MM.1S (cell line): ENCODE measurements around the gene TADA2A.

ENCODE experiments used
- DNase-seq: peaks from one replicate; pipeline ENCODE4 v3.0.0-alpha.2; 2015
- H2AFZ ChIP-seq: fragments of 300-600 bp; sonication (generic); 2 replicates; pipeline ENCODE4 v1.6.0; 2016; ENCODE audit warnings: antibody characterized with exemption, low read length
- H3F3A ChIP-seq: fragments of 300-600 bp; sonication (generic); 2 replicates; pipeline ENCODE4 v1.6.1; 2016; ENCODE audit warnings: mild to moderate bottlenecking, antibody characterized with exemption, low read length, moderate library complexity, mixed read lengths; ENCODE audit not compliant: insufficient read depth
- H3K27ac ChIP-seq: fragments of 300-600 bp; sonication (generic); 2 replicates; pipeline ENCODE4 v1.5.1; 2016; ENCODE audit warnings: mild to moderate bottlenecking, low read length
- H3K27me3 ChIP-seq: fragments of 300-600 bp; sonication (generic); replicated peaks from 2 replicates; pipeline ENCODE4 v1.6.0; 2016; ENCODE audit warnings: low read length; ENCODE audit not compliant: insufficient read depth
- H3K36me3 ChIP-seq: fragments of 300-600 bp; sonication (generic); replicated peaks from 2 replicates; pipeline ENCODE4 v1.6.1; 2016; ENCODE audit warnings: mild to moderate bottlenecking, low read length, mixed read lengths; ENCODE audit not compliant: insufficient read depth
- H3K4me1 ChIP-seq: fragments of 300-600 bp; sonication (generic); 2 replicates; pipeline ENCODE4 v1.6.1; 2016; ENCODE audit warnings: low read length, mixed read lengths
- H3K4me2 ChIP-seq: fragments of 300-600 bp; sonication (generic); 2 replicates; pipeline ENCODE4 v1.6.0; 2016; ENCODE audit warnings: low read depth, low read length
- H3K4me3 ChIP-seq: fragments of 300-600 bp; sonication (generic); 2 replicates; pipeline ENCODE4 v1.5.1; 2016; ENCODE audit warnings: low read length, mixed read lengths
- H3K79me2 ChIP-seq: fragments of 300-600 bp; sonication (generic); 2 replicates; pipeline ENCODE4 v1.6.1; 2016; ENCODE audit warnings: mixed run types, low read length, mixed read lengths
- H3K9ac ChIP-seq: fragments of 300-600 bp; sonication (generic); 2 replicates; pipeline ENCODE4 v1.6.1; 2016; ENCODE audit warnings: low read length, mixed read lengths
- H3K9me2 ChIP-seq: fragments of 300-600 bp; sonication (generic); replicated peaks from 2 replicates; pipeline ENCODE4 v1.6.1; 2016; ENCODE audit warnings: mild to moderate bottlenecking, low read length, mixed read lengths; ENCODE audit not compliant: insufficient read depth
- H3K9me3 ChIP-seq: fragments of 300-600 bp; sonication (generic); replicated peaks from 2 replicates; pipeline ENCODE4 v1.6.1; 2016; ENCODE audit warnings: mild to moderate bottlenecking, low read length, mixed read lengths; ENCODE audit not compliant: insufficient read depth
- H4K20me1 ChIP-seq: fragments of 300-600 bp; sonication (generic); 2 replicates; pipeline ENCODE4 v1.6.1; 2016; ENCODE audit warnings: mild to moderate bottlenecking, low read length, moderate library complexity, mixed read lengths; ENCODE audit not compliant: insufficient read depth
- CTCF ChIP-seq: fragments of 300-600 bp; sonication (generic); IDR thresholded peaks from 2 replicates; pipeline ENCODE4 v1.5.1; 2016; ENCODE audit warnings: antibody characterized with exemption, low read length, mixed read lengths
- EZH2 ChIP-seq: fragments of 300-600 bp; sonication (generic); optimal IDR thresholded peaks from 2 replicates; pipeline ENCODE3; 2017; ENCODE audit warnings: low read depth, mild to moderate bottlenecking, antibody characterized with exemption, low read length, mixed read lengths
- EZH2phosphoT487 ChIP-seq: fragments of 300-600 bp; sonication (generic); IDR thresholded peaks from 2 replicates; pipeline ENCODE4 v1.6.1; 2018; ENCODE audit warnings: antibody characterized with exemption, low read length

Gene TADA2A

DNA sequence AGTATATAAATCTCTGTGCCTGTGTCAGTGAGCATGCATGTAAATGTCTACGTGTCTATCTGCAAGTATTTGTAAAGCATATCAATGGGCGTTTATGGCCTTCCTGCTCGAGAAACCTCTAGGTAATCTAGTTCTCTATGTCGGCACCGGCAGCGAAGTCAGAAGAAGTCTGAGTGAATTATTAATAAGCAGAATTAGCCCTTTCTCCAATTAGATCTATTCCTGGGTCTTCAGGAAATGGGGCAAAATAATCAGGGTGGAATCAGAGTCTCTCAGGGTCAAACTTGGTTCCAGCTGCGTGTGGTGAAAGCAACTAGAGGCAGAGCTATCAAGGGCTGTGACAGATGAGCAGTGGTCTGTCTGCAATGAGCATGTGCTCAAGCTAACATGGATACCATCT lies 31.0 kb upstream of the TADA2A start, which contains the start of gene C17orf78:
Gene C17orf78, plus strand, starts transcription at position 280 of the 400 bp plus-strand sequence. Its CDS starts 108 bp downstream, at position 388.
- H3K36me3 ChIP-seq = no peaks in the 10 kb centered on the region
- H4K20me1 ChIP-seq = no peaks in the 10 kb centered on the region
- H3K9ac ChIP-seq = no peak within 1 kb of the TSS
- no peak within 1 kb of the TSS for H2AFZ ChIP-seq
- H3F3A ChIP-seq = no peaks in the 10 kb centered on the region
- no peak for DNase-seq
- H3K9me3 ChIP-seq = no peaks in the 10 kb centered on the region
- H3K4me1 ChIP-seq = no peaks in the 10 kb centered on the region
- TF ChIP-seq CTCF (no peak), EZH2 (no peak), EZH2phosphoT487 (no peak)
- H3K27ac ChIP-seq = no peak within 1 kb of the TSS
- H3K9me2 ChIP-seq = no peaks in the 10 kb centered on the region
- no peak within 1 kb of the TSS for H3K4me3 ChIP-seq
- H3K79me2 ChIP-seq = no peaks in the 10 kb centered on the region
- H3K4me2 ChIP-seq = no peak within 1 kb of the TSS
- no peaks in the 10 kb centered on the region for H3K27me3 ChIP-seq

DNA sequence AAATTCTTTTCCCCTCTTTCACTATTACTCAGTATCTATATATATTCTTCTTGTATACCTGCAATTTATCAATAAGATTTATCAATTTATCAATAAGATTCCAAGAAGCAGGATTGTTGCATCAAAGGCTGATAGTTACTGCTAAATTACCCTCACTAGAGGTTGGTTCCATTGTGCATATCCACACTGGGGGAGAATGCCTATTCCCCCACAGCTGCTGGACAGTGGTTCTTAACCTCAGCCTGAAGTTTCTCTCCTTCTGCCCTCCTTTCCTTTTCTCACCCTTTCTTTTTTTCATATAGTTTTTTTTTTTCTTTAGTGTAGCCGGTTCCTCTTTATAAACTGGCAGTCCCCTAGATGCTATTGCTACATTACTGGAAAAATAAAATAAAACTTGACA lies 24.6 kb upstream of the TADA2A start:
- no peak overlapping the region for H3K4me3 ChIP-seq
- no peaks in the 10 kb centered on the region for H3K36me3 ChIP-seq
- no peak overlapping the region for H3K9ac ChIP-seq
- no peaks in the 10 kb centered on the region for H3K9me2 ChIP-seq
- H3F3A ChIP-seq = no peaks in the 10 kb centered on the region
- H3K27ac ChIP-seq = no peak overlapping the region
- no peak for DNase-seq
- H2AFZ ChIP-seq = no peak overlapping the region
- no peaks in the 10 kb centered on the region for H3K27me3 ChIP-seq
- no peaks in the 10 kb centered on the region for H3K4me1 ChIP-seq
- TF ChIP-seq EZH2 (no peak), EZH2phosphoT487 (no peak), CTCF (no peak)
- H3K4me2 ChIP-seq = no peak overlapping the region
- H4K20me1 ChIP-seq = no peaks in the 10 kb centered on the region
- no peaks in the 10 kb centered on the region for H3K9me3 ChIP-seq
- no peaks in the 10 kb centered on the region for H3K79me2 ChIP-seq

DNA sequence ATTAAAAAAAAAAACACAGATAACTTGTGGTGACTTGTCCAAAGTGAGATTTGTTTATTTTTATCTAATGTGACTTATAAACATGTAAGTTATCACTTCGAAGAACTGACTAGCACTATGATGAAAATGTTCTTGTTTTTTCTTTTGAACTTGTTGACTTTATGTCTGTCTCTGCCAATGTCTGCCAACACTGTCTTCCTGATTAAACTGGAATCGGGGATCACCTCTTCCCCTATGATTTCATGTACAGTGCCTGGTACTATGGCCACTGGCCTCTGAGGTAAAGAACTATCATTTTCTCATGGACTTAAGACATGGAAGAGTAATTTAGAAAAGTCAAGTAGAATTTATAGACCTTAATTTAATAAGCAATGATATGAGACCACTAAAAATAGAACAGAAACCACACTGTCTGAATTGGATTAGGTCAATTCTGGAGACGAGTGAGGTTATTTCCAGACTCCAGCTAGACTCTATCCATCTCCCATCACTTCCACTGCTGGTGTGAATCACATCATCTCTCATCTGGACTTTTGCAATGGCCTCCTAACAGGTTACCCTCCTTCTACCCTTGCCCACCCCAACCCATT lies 22.0 kb upstream of the TADA2A start:
- H2AFZ ChIP-seq = no peak overlapping the region
- DNase-seq = no peak
- H3K27ac ChIP-seq = no peak overlapping the region
- no peak overlapping the region for H3K4me2 ChIP-seq
- no peak overlapping the region for H3K4me3 ChIP-seq
- H3K79me2 ChIP-seq = no peaks in the 10 kb centered on the region
- H3F3A ChIP-seq = no peaks in the 10 kb centered on the region
- no peaks in the 10 kb centered on the region for H3K27me3 ChIP-seq
- no peak overlapping the region for H3K9ac ChIP-seq
- H3K9me2 ChIP-seq = no peaks in the 10 kb centered on the region
- no peaks in the 10 kb centered on the region for H4K20me1 ChIP-seq
- H3K4me1 ChIP-seq = no peaks in the 10 kb centered on the region
- TF ChIP-seq CTCF = no peak
- no peak for TF ChIP-seq EZH2
- no peak for TF ChIP-seq EZH2phosphoT487
- no peaks in the 10 kb centered on the region for H3K9me3 ChIP-seq
- H3K36me3 ChIP-seq = no peaks in the 10 kb centered on the region
